K562 (cell line): ENCODE measurements around the gene OPRL1. TPM values are rescaled to one million over a fixed set of nuclear protein-coding genes. Genes with fewer than 3 reads are reported as not detected.
A peak's percentile ranks its signal among the peaks of the same experiment; 100 is the strongest.

Experiments used
- FOXK2 ChIP-seq, 2 experiments: fragments of 450-650 bp; IDR thresholded peaks in 1 of 2; conservative IDR thresholded peaks in 1 of 2; 2 replicates each; pipeline ENCODE4 v1.6.1; 2016; ENCODE audit warnings: low read depth in 2 of 2, mild to moderate bottlenecking in 1 of 2
- HDAC1 ChIP-seq, 2 experiments: fragments of 450-650 bp; IDR thresholded peaks; 2 replicates each; pipeline ENCODE4 v1.6.1; 2016 to 2017; ENCODE audit warnings: inconsistent platforms in 1 of 2, mild to moderate bottlenecking in 1 of 2, moderate library complexity in 1 of 2
- KLF10 ChIP-seq: fragments of 250-450 bp; sonication (Bioruptor Pico); IDR thresholded peaks from 2 replicates; pipeline ENCODE4 v1.6.1; 2021; ENCODE audit warnings: matching md5 sums
- MBD2 ChIP-seq: sonication (generic); IDR thresholded peaks from 2 replicates; pipeline ENCODE4 v1.6.1; 2016; ENCODE audit warnings: low read depth, borderline replicate concordance
- MTF1 ChIP-seq: fragments of 250-450 bp; sonication (Bioruptor Pico); IDR thresholded peaks from 2 replicates; pipeline ENCODE4 v1.9.0; 2021; ENCODE audit warnings: moderate library complexity, mild to moderate bottlenecking, inconsistent platforms, borderline replicate concordance
- POLR2H ChIP-seq: IDR thresholded peaks from 2 replicates; pipeline ENCODE4 v1.6.1; 2016; ENCODE audit warnings: missing genetic modification characterization, low read depth, mild to moderate bottlenecking, control low read depth, missing compliant biosample characterization, moderate library complexity
- RBM14 ChIP-seq: fragments of 200-400 bp; formaldehyde crosslinking; IDR thresholded peaks from 2 replicates; pipeline ENCODE4 v1.6.1; 2018; ENCODE audit warnings: low read depth, mild to moderate bottlenecking, low read length, moderate library complexity, borderline replicate concordance; ENCODE audit not compliant: insufficient read depth
- RBM22 ChIP-seq: fragments of 200-400 bp; formaldehyde crosslinking; IDR thresholded peaks from 2 replicates; pipeline ENCODE4 v1.6.1; 2018; ENCODE audit warnings: low read length, low read depth; ENCODE audit not compliant: poor library complexity, severe bottlenecking
- ZNF77 ChIP-seq: fragments of 250-450 bp; sonication (Bioruptor Pico); IDR thresholded peaks from 2 replicates; pipeline ENCODE4 v1.5.0; 2020
- polyA plus RNA-seq, 8 experiments: library from polyadenylated mRNA; depleted of rRNA in 4 of 8; stranded (reverse) in 5 of 8; unstranded in 3 of 8; fragments of >200 nt; fragmentation: Nextera tagmentation in 2 of 8; fragmentation: Illumina TruSeq in 1 of 8; extraction: Ambion mirVana in 2 of 8; extraction: Trizol in 1 of 8; gene quantifications; 2 replicates each; pipeline versions ENCODE4 v1.2.1 to v1.2.3, GENCODE V29; 2011 to 2014; ENCODE audit warnings: inconsistent platforms in 1 of 8, missing spikeins in 1 of 8
- total RNA-seq, 7 experiments: library from RNA; depleted of rRNA in 6 of 7; stranded (reverse); fragments of >200 nt in 6 of 7; fragmentation: Illumina TruSeq in 2 of 7; extraction: Trizol in 2 of 7; gene quantifications; 2 replicates each; pipeline versions ENCODE4 v1.2.1 to v1.2.3, GENCODE V29; 2011 to 2021; ENCODE audit warnings: low replicate concordance in 1 of 7
- TF ChIP-seq, protein P1 (sequence below): sonication (generic); formaldehyde crosslinking; IDR thresholded peaks from 2 replicates; pipeline ENCODE4 v1.8.0; 2022; ENCODE audit warnings: missing genetic modification reagents, mild to moderate bottlenecking, borderline replicate concordance
- TF ChIP-seq, protein P2 (sequence below): fragments of 450-650 bp; IDR thresholded peaks from one replicate; pipeline ENCODE4 v1.6.1; 2018; ENCODE audit warnings: mild to moderate bottlenecking, moderate library complexity; ENCODE audit not compliant: partially characterized antibody
- TF ChIP-seq, protein P3 (sequence below): sonication (generic); formaldehyde crosslinking; IDR thresholded peaks from 2 replicates; pipeline ENCODE4 v1.8.1; 2022; ENCODE audit warnings: missing genetic modification reagents
- TF ChIP-seq, protein P4 (sequence below): fragments of 450-650 bp; IDR thresholded peaks from 2 replicates; pipeline ENCODE4 v1.7.0; 2016; ENCODE audit warnings: borderline replicate concordance
- TF ChIP-seq, protein P5 (sequence below): fragments of 250-450 bp; sonication (Bioruptor Pico); IDR thresholded peaks from 2 replicates; pipeline ENCODE4 v1.5.0; 2021; ENCODE audit warnings: mild to moderate bottlenecking, borderline replicate concordance
- TF ChIP-seq, protein P6 (sequence below): fragments of 450-650 bp; IDR thresholded peaks from 2 replicates; pipeline ENCODE4 v1.6.1; 2016

OPRL1 gene
- total and polyA plus RNA-seq, 9 of the 15 experiments (the other 6 are each of a cell fraction or from before 2014, with no cell fraction given) = 0.06 to 0.33 (median 0.11) TPM; not detected in 2

DNA sequence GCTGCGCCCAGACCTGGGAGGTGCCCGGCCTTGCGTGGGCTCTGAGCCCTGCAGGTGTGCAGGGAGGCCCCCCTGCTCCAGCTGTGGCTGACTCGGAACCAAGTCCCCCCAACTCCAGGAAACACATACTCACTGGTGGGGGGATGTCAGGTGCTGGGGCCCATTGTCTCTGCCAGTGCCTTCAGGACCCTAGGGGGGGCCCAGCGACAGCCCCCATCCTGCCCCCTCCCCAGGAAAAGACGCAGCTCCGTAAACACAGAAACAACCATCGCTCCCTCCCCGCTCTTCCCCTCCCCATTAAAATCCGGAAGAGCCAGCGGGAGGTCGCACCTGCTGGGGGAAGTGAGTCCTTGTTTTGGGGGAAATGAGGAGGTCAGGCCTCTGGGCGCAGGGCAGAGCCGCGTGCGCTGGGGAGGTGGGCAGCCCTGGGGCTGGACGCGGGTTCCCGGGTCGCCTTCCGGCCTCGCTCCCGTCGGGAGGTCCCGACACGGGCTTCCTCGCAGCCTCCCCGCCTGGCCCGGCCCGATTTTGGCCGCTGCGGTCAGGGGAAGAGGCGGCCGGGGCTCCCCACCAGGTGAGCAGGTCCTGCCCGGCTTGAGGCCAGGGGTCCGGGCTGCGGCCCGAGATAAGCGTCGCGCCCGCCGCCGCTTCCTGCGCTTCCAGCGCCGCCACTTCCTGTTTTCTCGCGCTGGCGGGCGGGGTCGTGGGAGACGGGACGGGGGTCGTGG, 37.7 kb upstream of the OPRL1 start (continued):
- TF ChIP-seq, protein P1, sequence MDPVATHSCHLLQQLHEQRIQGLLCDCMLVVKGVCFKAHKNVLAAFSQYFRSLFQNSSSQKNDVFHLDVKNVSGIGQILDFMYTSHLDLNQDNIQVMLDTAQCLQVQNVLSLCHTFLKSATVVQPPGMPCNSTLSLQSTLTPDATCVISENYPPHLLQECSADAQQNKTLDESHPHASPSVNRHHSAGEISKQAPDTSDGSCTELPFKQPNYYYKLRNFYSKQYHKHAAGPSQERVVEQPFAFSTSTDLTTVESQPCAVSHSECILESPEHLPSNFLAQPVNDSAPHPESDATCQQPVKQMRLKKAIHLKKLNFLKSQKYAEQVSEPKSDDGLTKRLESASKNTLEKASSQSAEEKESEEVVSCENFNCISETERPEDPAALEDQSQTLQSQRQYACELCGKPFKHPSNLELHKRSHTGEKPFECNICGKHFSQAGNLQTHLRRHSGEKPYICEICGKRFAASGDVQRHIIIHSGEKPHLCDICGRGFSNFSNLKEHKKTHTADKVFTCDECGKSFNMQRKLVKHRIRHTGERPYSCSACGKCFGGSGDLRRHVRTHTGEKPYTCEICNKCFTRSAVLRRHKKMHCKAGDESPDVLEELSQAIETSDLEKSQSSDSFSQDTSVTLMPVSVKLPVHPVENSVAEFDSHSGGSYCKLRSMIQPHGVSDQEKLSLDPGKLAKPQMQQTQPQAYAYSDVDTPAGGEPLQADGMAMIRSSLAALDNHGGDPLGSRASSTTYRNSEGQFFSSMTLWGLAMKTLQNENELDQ = no peak
- TF ChIP-seq, protein P2, sequence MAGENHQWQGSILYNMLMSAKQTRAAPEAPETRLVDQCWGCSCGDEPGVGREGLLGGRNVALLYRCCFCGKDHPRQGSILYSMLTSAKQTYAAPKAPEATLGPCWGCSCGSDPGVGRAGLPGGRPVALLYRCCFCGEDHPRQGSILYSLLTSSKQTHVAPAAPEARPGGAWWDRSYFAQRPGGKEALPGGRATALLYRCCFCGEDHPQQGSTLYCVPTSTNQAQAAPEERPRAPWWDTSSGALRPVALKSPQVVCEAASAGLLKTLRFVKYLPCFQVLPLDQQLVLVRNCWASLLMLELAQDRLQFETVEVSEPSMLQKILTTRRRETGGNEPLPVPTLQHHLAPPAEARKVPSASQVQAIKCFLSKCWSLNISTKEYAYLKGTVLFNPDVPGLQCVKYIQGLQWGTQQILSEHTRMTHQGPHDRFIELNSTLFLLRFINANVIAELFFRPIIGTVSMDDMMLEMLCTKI = no peak
- TF ChIP-seq RBM22 (no peak), MBD2 (no peak), KLF10 (CRISPR knock-in tag) (no peak), RBM14 (no peak), MTF1 (no peak), HDAC1 (IDR thresholded peaks at IDR 0.05) (peak in 1 of 2 experiments; percentile 71; a peak in 2 of 4 replicates), ZNF77 (no peak), POLR2H (tag) (no peak), FOXK2 (conservative IDR thresholded peaks at IDR 0.05 in 1 of 2, IDR thresholded peaks at IDR 0.05 in 1 of 2; ENCODE audit: low read depth in 2 of 2) (no peak)
- TF ChIP-seq, protein P3, sequence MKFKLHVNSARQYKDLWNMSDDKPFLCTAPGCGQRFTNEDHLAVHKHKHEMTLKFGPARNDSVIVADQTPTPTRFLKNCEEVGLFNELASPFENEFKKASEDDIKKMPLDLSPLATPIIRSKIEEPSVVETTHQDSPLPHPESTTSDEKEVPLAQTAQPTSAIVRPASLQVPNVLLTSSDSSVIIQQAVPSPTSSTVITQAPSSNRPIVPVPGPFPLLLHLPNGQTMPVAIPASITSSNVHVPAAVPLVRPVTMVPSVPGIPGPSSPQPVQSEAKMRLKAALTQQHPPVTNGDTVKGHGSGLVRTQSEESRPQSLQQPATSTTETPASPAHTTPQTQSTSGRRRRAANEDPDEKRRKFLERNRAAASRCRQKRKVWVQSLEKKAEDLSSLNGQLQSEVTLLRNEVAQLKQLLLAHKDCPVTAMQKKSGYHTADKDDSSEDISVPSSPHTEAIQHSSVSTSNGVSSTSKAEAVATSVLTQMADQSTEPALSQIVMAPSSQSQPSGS = no peak
- TF ChIP-seq, protein P4, sequence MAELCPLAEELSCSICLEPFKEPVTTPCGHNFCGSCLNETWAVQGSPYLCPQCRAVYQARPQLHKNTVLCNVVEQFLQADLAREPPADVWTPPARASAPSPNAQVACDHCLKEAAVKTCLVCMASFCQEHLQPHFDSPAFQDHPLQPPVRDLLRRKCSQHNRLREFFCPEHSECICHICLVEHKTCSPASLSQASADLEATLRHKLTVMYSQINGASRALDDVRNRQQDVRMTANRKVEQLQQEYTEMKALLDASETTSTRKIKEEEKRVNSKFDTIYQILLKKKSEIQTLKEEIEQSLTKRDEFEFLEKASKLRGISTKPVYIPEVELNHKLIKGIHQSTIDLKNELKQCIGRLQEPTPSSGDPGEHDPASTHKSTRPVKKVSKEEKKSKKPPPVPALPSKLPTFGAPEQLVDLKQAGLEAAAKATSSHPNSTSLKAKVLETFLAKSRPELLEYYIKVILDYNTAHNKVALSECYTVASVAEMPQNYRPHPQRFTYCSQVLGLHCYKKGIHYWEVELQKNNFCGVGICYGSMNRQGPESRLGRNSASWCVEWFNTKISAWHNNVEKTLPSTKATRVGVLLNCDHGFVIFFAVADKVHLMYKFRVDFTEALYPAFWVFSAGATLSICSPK = no peak
- TF ChIP-seq, protein P5, sequence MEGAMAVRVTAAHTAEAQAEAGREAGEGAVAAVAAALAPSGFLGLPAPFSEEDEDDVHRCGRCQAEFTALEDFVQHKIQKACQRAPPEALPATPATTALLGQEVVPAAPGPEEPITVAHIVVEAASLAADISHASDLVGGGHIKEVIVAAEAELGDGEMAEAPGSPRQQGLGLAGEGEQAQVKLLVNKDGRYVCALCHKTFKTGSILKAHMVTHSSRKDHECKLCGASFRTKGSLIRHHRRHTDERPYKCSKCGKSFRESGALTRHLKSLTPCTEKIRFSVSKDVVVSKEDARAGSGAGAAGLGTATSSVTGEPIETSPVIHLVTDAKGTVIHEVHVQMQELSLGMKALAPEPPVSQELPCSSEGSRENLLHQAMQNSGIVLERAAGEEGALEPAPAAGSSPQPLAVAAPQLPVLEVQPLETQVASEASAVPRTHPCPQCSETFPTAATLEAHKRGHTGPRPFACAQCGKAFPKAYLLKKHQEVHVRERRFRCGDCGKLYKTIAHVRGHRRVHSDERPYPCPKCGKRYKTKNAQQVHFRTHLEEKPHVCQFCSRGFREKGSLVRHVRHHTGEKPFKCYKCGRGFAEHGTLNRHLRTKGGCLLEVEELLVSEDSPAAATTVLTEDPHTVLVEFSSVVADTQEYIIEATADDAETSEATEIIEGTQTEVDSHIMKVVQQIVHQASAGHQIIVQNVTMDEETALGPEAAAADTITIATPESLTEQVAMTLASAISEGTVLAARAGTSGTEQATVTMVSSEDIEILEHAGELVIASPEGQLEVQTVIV (CRISPR knock-in tag) = no peak
- TF ChIP-seq, protein P6, sequence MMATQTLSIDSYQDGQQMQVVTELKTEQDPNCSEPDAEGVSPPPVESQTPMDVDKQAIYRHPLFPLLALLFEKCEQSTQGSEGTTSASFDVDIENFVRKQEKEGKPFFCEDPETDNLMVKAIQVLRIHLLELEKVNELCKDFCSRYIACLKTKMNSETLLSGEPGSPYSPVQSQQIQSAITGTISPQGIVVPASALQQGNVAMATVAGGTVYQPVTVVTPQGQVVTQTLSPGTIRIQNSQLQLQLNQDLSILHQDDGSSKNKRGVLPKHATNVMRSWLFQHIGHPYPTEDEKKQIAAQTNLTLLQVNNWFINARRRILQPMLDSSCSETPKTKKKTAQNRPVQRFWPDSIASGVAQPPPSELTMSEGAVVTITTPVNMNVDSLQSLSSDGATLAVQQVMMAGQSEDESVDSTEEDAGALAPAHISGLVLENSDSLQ = no peak
